ENCODE results near the gene HLA-DMB. TPM values are rescaled to one million over a fixed set of nuclear protein-coding genes. Genes with fewer than 3 reads are reported as not detected.

The HLA-DMB gene
- total and polyA plus RNA-seq, 10 of the 15 experiments (the other 5 are each of a cell fraction or from before 2014, with no cell fraction given): 114 to 173 (median 150) TPM

GRCh38 chr6:32973144-32974015 is 32.6 kb upstream of the HLA-DMB start (continued):
- TF ChIP-seq CHD2 (IDR thresholded peaks at IDR 0.05; ENCODE audit: borderline replicate concordance, low read depth, low read length) (no peak), EZH2 (IDR thresholded peaks at IDR 0.05; ENCODE audit: borderline replicate concordance, control insufficient read depth, low read depth, low read length) (no peak), IRF4 (IDR thresholded peaks at IDR 0.05; ENCODE audit: low read depth, low read length) (no peak), CREB1 (IDR thresholded peaks at IDR 0.05; ENCODE audit: low read depth) (no peak), LARP7 (IDR thresholded peaks at IDR 0.05) (peak; percentile 26; the same call in 1 of the 2 replicates), REST (IDR thresholded peaks at IDR 0.05; ENCODE audit: low read depth, low read length) (no peak), BMI1 (IDR thresholded peaks at IDR 0.05; ENCODE audit: borderline replicate concordance) (peak; percentile 96), ELK1 (IDR thresholded peaks at IDR 0.05; ENCODE audit: low read depth, low read length) (no peak), PML (IDR thresholded peaks at IDR 0.05; ENCODE audit: low read length) (no peak), MLLT1 (IDR thresholded peaks at IDR 0.05) (peak; percentile 19; the same call in 1 of the 2 replicates), ESRRA (IDR thresholded peaks at IDR 0.05; ENCODE audit: low read length) (no peak), SP1 (IDR thresholded peaks at IDR 0.05; ENCODE audit: low read depth, low read length) (no peak), SMAD5 (IDR thresholded peaks at IDR 0.05; ENCODE audit: low read depth) (0 out of 2 replicates have a peak, but pooled peaks have one; percentile 9), CBX3 (IDR thresholded peaks at IDR 0.05; ENCODE audit: borderline replicate concordance, low read depth) (no peak), MEF2A (IDR thresholded peaks at IDR 0.05; ENCODE audit: insufficient read depth, low read depth, low read length) (no peak), ZSCAN29 (IDR thresholded peaks at IDR 0.05) (no peak), FOS (IDR thresholded peaks at IDR 0.05; ENCODE audit: borderline replicate concordance, extremely low read depth, insufficient read length) (no peak), RELB (IDR thresholded peaks at IDR 0.05; ENCODE audit: low read depth) (peak; percentile 11; the same call in 1 of the 2 replicates), BACH1 (IDR thresholded peaks at IDR 0.05; ENCODE audit: borderline replicate concordance) (peak; percentile 57; the same call in 1 of the 2 replicates), POU2F2 (IDR thresholded peaks at IDR 0.05; ENCODE audit: borderline replicate concordance, low read depth, low read length) (peak; percentile 62; the same call in 1 of the 3 replicates)

All from GM12878 (cell line).